A549 (cell line): ENCODE results near the gene PXDC1. TPM values are rescaled to one million over a fixed set of nuclear protein-coding genes. Genes with fewer than 3 reads are reported as not detected.

ENCODE experiments used
- ATAC-seq, 2 experiments: fragments of 200-7000 bp in 1 of 2; fragments of >200 bp in 1 of 2; cut with Nextera tagmentation in 1 of 2; cut with Tn5 transposase in 1 of 2; 3 replicates each; pipeline versions ENCODE4 v1.8.0 to v1.9.1; 2018 to 2020; ENCODE audit warnings: mild to moderate bottlenecking in 1 of 2, moderate library complexity in 1 of 2
- CTCF ChIA-PET: fragments of 300-600 bp; sonication (Branson Sonifier 250); formaldehyde crosslinking; extraction: SDS; loops from one replicate; lab custom pipeline; 2021; ENCODE audit warnings: antibody characterized with exemption, inconsistent platforms; lab: Yijun Ruan, JAX
- POLR2A ChIA-PET: fragments of 350-600 bp; formaldehyde crosslinking; extraction: SDS; loops from one replicate; lab custom pipeline; 2021; ENCODE audit warnings: antibody characterized with exemption, inconsistent platforms; lab: Yijun Ruan, JAX
- DNase-seq, 2 experiments: peaks; one replicate each; pipeline versions ENCODE4 v3.0.0 to v3.0.0-alpha.2; 2011 to 2016; ENCODE audit warnings: low read depth in 1 of 2, low spot score in 1 of 2
- FAIRE-seq: peaks from 2 replicates; lab custom pipeline; 2011; peaks lifted over from hg19 to GRCh38; lab: Jason Lieb, UNC
- H3K27ac ChIP-seq, 2 experiments: fragments of >200 bp; sonication (Bioruptor Twin); formaldehyde crosslinking; 3 replicates each; pipeline ENCODE4 v1.5.1; 2016 to 2017
- H3K4me1 ChIP-seq: fragments of >200 bp; sonication (Bioruptor Twin); formaldehyde crosslinking; 3 replicates; pipeline ENCODE4 v1.6.1; 2016
- H3K4me2 ChIP-seq: fragments of >200 bp; sonication (Bioruptor Twin); formaldehyde crosslinking; 3 replicates; pipeline ENCODE4 v1.6.1; 2016
- H3K4me3 ChIP-seq: fragments of >200 bp; sonication (Bioruptor Twin); formaldehyde crosslinking; 3 replicates; pipeline ENCODE4 v1.5.1; 2016
- H3K9me3 ChIP-seq: fragments of >200 bp; sonication (Bioruptor Twin); formaldehyde crosslinking; 3 replicates; pipeline ENCODE4 v1.6.1; 2016
- CBX2 ChIP-seq: fragments of 200-600 bp; sonication (generic); IDR thresholded peaks from 2 replicates; pipeline ENCODE4 v1.6.1; 2016; ENCODE audit warnings: low read depth, mild to moderate bottlenecking, borderline replicate concordance
- CBX8 ChIP-seq: fragments of 200-600 bp; sonication (generic); IDR thresholded peaks from 2 replicates; pipeline ENCODE4 v1.6.1; 2016
- CEBPB ChIP-seq, 2 experiments: fragments of >200 bp in 1 of 2; sonication (Bioruptor Twin) in 1 of 2; formaldehyde crosslinking in 1 of 2; IDR thresholded peaks; 2 replicates each; pipeline ENCODE4 v1.6.1; 2012 to 2016
- CHD2 ChIP-seq: fragments of 150-350 bp; IDR thresholded peaks from 2 replicates; pipeline ENCODE4 v1.6.1; 2014; ENCODE audit warnings: low read length; ENCODE audit not compliant: partially characterized antibody
- ESRRA ChIP-seq: fragments of 150-350 bp; IDR thresholded peaks from 2 replicates; pipeline ENCODE4 v1.6.1; 2014; ENCODE audit warnings: mild to moderate bottlenecking, low read length, borderline replicate concordance
- HOXB13 ChIP-seq: fragments of 250-450 bp; sonication (Bioruptor Pico); IDR thresholded peaks from 2 replicates; pipeline ENCODE4 v1.5.0; 2020; ENCODE audit warnings: low read depth, mild to moderate bottlenecking, moderate library complexity
- HOXB5 ChIP-seq: fragments of 250-450 bp; sonication (Bioruptor Pico); IDR thresholded peaks from 2 replicates; pipeline ENCODE4 v1.5.0; 2020; ENCODE audit warnings: mild to moderate bottlenecking, moderate library complexity
- JUNB ChIP-seq: fragments of >200 bp; sonication (Bioruptor Twin); formaldehyde crosslinking; IDR thresholded peaks from 2 replicates; pipeline ENCODE4 v1.6.1; 2016
- KDM1A ChIP-seq: fragments of 200-600 bp; sonication (generic); IDR thresholded peaks from 2 replicates; pipeline ENCODE4 v1.6.1; 2016; ENCODE audit warnings: low read depth, mild to moderate bottlenecking
- MAFK ChIP-seq: fragments of 450-650 bp; IDR thresholded peaks from 2 replicates; pipeline ENCODE4 v1.6.1; 2014; ENCODE audit not compliant: partially characterized antibody
- MAZ ChIP-seq: fragments of 150-350 bp; IDR thresholded peaks from 2 replicates; pipeline ENCODE4 v1.6.1; 2014; ENCODE audit warnings: antibody characterized with exemption, low read depth, low read length, borderline replicate concordance
- NPAS2 ChIP-seq: fragments of 250-450 bp; sonication (Bioruptor Pico); IDR thresholded peaks from 2 replicates; pipeline ENCODE4 v1.8.0; 2022; ENCODE audit warnings: mild to moderate bottlenecking, moderate library complexity, borderline replicate concordance
- NR3C1 ChIP-seq: fragments of >200 bp; sonication (Bioruptor Twin); formaldehyde crosslinking; IDR thresholded peaks from 3 replicates; pipeline ENCODE4 v1.6.1; 2017
- POLR2AphosphoS2 ChIP-seq: conservative IDR thresholded peaks from 2 replicates; pipeline ENCODE4 v1.6.1; 2012; ENCODE audit warnings: low read length, improper control_type of control experiment, inconsistent platforms
- SMC3 ChIP-seq: fragments of >200 bp; sonication (Bioruptor Twin); formaldehyde crosslinking; IDR thresholded peaks from 3 replicates; pipeline ENCODE4 v1.6.1; 2018; ENCODE audit warnings: inconsistent platforms
- TFCP2L1 ChIP-seq: fragments of 250-450 bp; sonication (Bioruptor Pico); IDR thresholded peaks from 2 replicates; pipeline ENCODE4 v1.5.0; 2021; ENCODE audit warnings: mild to moderate bottlenecking
- TP53 ChIP-seq: fragments of 250-450 bp; sonication (Bioruptor Pico); IDR thresholded peaks from 2 replicates; pipeline ENCODE4 v1.5.0; 2021; ENCODE audit warnings: mild to moderate bottlenecking, moderate library complexity
- ZFP36 ChIP-seq: fragments of 450-650 bp; IDR thresholded peaks from 2 replicates; pipeline ENCODE4 v1.6.1; 2014; ENCODE audit warnings: borderline replicate concordance; ENCODE audit not compliant: partially characterized antibody
- WGBS: methylation state at CpG from one replicate; pipeline ENCODE4 v1.1.6; 2017; ENCODE audit errors: missing lambda C conversion rate; 5-methylcytosine and 5-hydroxymethylcytosine counted together
- polyA plus RNA-seq, 4 experiments: library from polyadenylated mRNA; depleted of rRNA in 3 of 4; stranded (reverse); fragments of >200 nt; fragmentation: RNase III in 1 of 4; extraction: RNeasy Plus Mini Kit Qiagen cat#74134 plus additional on column Dnase treatment in 1 of 4; gene quantifications; 2 replicates in 3 of 4; 3 replicates in 1 of 4; pipeline ENCODE4 v1.2.3, GENCODE V29; 2011 to 2017
- TF ChIP-seq, protein P1 (sequence below): IDR thresholded peaks from 2 replicates; pipeline ENCODE4 v1.6.1; 2012
- TF ChIP-seq, protein P2 (sequence below): fragments of >200 bp; sonication (Bioruptor Twin); formaldehyde crosslinking; IDR thresholded peaks from 3 replicates; pipeline ENCODE4 v1.6.1; 2016
- TF ChIP-seq, protein P3 (sequence below): fragments of 150-350 bp; IDR thresholded peaks from 2 replicates; pipeline ENCODE4 v1.6.1; 2014; ENCODE audit warnings: low read depth, mild to moderate bottlenecking, low read length
- TF ChIP-seq, protein P4 (sequence below): IDR thresholded peaks from 2 replicates; pipeline ENCODE4 v1.6.1; 2012; ENCODE audit warnings: low read depth, borderline replicate concordance

PXDC1 gene
- polyA plus RNA-seq, 2 of the 4 experiments (the other 2 are of a cell fraction): 2.5 to 6.6 TPM

DNA sequence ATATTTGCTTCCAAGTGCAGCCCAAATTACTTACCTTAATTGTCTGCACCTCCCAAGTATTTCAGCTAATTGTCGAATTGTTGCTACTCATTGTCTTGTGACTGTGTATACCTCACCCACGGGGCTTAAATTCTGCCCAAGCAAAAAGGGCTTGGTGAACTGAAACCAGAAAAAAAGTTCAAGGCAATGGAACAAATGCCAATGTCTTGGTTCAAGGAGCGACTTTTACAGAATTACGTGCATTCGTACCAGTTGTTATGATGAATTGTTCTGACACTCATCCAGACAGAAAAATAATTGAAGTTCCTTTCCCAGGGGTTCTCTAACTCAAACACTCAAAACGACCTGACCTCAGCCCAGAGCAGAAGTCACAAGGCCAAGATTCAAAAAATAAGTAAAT is 13.9 kb upstream of the PXDC1 start:
- Histone ChIP-seq H3K4me3 (no peak overlapping the region), H3K4me2 (no peak overlapping the region), H3K9me3 (no peaks in the 10 kb centered on the region), H3K4me1 (no peaks in the 10 kb centered on the region), H3K27ac (no peak overlapping the region)
- DNase-seq (no peak), ATAC-seq (no peak), FAIRE-seq (no peak)
- 55% methylated on average over 6 of the region's 6 CpGs for WGBS
- ChIA-PET POLR2A (no interaction called here), CTCF (interaction anchor here (0.9 kb wide), 1 partner anchor 212 kb away, joined by 3 read pairs; no protein-coding TSS in a partner anchor)
- TF ChIP-seq NPAS2 (CRISPR knock-in tag) (no peak), MAZ (no peak), CHD2 (no peak), SMC3 (no peak), CBX2 (no peak), TP53 (CRISPR knock-in tag) (no peak), CEBPB (IDR thresholded peaks at IDR 0.05) (no peak)

DNA sequence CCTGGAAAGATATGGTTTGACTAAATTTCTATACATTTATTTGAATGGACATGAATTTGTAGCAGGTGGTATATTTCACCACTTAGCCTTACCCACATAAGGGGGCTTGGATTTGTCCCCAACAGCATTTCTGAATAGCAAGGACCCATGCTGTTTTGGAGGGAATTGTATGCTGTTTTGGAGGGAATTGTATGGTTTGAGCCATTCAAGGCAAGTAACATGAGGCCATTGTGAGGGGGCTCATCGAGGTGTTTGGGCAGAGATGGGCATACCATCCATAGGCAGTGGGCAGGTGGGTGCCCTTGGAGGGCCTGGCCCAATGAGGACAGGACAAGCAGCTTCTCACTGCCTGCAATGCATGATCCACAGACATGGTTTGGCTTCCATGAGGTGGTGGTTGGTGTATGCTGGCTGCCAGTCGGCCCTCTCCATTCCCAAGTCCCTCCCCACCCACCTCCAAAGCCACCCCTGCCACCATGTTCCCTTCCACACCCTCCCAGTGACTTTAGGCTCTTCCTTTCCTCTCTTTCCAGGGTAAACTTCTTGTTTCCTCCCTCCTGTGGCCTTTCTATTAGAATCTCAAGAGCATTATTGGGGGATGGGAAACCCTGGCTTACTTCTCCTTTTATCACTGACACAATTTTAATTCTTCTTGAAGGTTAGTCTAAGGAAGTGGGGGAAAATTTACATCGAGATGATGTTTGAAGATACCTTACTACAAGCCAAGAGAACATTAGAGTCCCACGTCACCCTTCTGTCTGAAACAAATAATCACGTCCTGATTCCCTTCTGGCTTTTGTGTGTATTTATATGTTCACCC is 13.2 kb upstream of the PXDC1 start:
- ChIA-PET POLR2A (no interaction called here), CTCF (no interaction called here)
- no peak overlapping the region for H3K27ac ChIP-seq
- TF ChIP-seq MAFK (no peak), CBX8 (no peak), HOXB13 (no peak), ZFP36 (no peak), TFCP2L1 (CRISPR knock-in tag) (no peak), CBX2 (no peak), NR3C1 (no peak), KDM1A (no peak), POLR2AphosphoS2 (no peak), ESRRA (no peak), JUNB (no peak), MAZ (no peak), SMC3 (no peak)
- TF ChIP-seq, protein P1, sequence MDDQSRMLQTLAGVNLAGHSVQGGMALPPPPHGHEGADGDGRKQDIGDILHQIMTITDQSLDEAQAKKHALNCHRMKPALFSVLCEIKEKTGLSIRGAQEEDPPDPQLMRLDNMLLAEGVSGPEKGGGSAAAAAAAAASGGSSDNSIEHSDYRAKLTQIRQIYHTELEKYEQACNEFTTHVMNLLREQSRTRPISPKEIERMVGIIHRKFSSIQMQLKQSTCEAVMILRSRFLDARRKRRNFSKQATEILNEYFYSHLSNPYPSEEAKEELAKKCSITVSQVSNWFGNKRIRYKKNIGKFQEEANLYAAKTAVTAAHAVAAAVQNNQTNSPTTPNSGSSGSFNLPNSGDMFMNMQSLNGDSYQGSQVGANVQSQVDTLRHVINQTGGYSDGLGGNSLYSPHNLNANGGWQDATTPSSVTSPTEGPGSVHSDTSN: no peak
- TF ChIP-seq, protein P2, sequence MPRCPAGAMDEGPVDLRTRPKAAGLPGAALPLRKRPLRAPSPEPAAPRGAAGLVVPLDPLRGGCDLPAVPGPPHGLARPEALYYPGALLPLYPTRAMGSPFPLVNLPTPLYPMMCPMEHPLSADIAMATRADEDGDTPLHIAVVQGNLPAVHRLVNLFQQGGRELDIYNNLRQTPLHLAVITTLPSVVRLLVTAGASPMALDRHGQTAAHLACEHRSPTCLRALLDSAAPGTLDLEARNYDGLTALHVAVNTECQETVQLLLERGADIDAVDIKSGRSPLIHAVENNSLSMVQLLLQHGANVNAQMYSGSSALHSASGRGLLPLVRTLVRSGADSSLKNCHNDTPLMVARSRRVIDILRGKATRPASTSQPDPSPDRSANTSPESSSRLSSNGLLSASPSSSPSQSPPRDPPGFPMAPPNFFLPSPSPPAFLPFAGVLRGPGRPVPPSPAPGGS: no peak
- TF ChIP-seq, protein P3, sequence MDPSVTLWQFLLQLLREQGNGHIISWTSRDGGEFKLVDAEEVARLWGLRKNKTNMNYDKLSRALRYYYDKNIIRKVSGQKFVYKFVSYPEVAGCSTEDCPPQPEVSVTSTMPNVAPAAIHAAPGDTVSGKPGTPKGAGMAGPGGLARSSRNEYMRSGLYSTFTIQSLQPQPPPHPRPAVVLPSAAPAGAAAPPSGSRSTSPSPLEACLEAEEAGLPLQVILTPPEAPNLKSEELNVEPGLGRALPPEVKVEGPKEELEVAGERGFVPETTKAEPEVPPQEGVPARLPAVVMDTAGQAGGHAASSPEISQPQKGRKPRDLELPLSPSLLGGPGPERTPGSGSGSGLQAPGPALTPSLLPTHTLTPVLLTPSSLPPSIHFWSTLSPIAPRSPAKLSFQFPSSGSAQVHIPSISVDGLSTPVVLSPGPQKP: no peak
- peaks cover 7% of the 10 kb centered on the region; the same call in 2 of the 3 replicates for H3K4me1 ChIP-seq
- no peak overlapping the region for H3K4me2 ChIP-seq
- no peak overlapping the region for H3K4me3 ChIP-seq
- WGBS: 47% methylated on average over 5 of the region's 5 CpGs
- H3K9me3 ChIP-seq: no peaks in the 10 kb centered on the region
- DNase-seq (no peak), ATAC-seq (no peak), FAIRE-seq (no peak)

DNA sequence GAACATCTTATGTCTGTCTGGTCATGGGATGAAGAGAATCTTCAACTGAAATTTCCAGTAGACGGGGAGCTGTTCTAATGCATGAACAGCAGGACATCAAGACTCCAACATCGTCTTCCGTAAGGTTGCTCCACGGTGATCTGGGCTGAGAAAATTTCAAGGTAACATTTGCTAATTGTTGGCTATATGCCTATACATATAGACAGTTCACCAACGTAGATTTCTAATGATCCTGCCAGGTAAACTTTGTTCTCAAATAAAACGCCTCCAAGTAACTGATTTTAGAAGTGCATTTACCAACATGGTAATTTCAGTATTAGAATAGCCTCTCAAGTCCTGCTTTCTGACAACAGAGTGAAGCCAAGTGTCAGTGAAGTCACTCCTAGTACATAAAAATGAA is 11.3 kb upstream of the PXDC1 start:
- peaks cover 14% of the 10 kb centered on the region for H3K4me1 ChIP-seq
- no peak overlapping the region for H3K27ac ChIP-seq
- 72% methylated on average over 6 of the region's 6 CpGs for WGBS

More for the DNA sequence above, 11.3 kb upstream of the PXDC1 start:
- POLR2A ChIA-PET: no interaction called here
- Histone ChIP-seq H3K4me2 (no peak overlapping the region), H3K9me3 (no peaks in the 10 kb centered on the region)
- DNase-seq: no peak
- TF ChIP-seq SMC3 (no peak), CBX2 (no peak), TP53 (CRISPR knock-in tag) (no peak), CHD2 (no peak), HOXB5 (CRISPR knock-in tag) (no peak)
- TF ChIP-seq, protein P2: no peak
- TF ChIP-seq, protein P4, sequence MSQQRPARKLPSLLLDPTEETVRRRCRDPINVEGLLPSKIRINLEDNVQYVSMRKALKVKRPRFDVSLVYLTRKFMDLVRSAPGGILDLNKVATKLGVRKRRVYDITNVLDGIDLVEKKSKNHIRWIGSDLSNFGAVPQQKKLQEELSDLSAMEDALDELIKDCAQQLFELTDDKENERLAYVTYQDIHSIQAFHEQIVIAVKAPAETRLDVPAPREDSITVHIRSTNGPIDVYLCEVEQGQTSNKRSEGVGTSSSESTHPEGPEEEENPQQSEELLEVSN: no peak
- TF ChIP-seq, all 56 proteins: peak for 0
- H3K4me3 ChIP-seq: no peak overlapping the region
- CTCF ChIA-PET: no interaction called here
- ATAC-seq (no peak), FAIRE-seq (no peak)
